Activated CD4-positive, alpha-beta T cell treated with anti-CD3 and anti-CD28 coated beads, Interleukin-2, amount 10 ng/mL, durations not matched to agents 24 days and 14 days (primary cell): Measurements from ENCODE around the gene LRRC7. TPM values are rescaled to one million over a fixed set of nuclear protein-coding genes. Genes with fewer than 3 reads are reported as not detected.

Experiments
- DNase-seq: peaks from one replicate; pipeline ENCODE4 v3.0.0; 2022
- H3K27ac Mint-ChIP-seq: one replicate; pipeline ENCODE4 v1.8.0; 2022; ENCODE audit warnings: mild to moderate bottlenecking, mixed read lengths
- H3K27me3 Mint-ChIP-seq: one replicate; pipeline ENCODE4 v1.8.0; 2022; ENCODE audit warnings: mixed read lengths
- H3K36me3 Mint-ChIP-seq: one replicate; pipeline ENCODE4 v1.8.0; 2022; ENCODE audit warnings: low read depth, mild to moderate bottlenecking, mixed read lengths
- H3K4me1 Mint-ChIP-seq: one replicate; pipeline ENCODE4 v1.8.0; 2021; ENCODE audit warnings: mixed read lengths
- H3K4me3 Mint-ChIP-seq: one replicate; pipeline ENCODE4 v1.8.0; 2022; ENCODE audit warnings: mild to moderate bottlenecking, moderate library complexity, mixed read lengths
- H3K9me3 Mint-ChIP-seq: one replicate; pipeline ENCODE4 v1.8.0; 2021; ENCODE audit warnings: mixed read lengths
- intact Hi-C: fragments of 100-400 bp; cut with micrococcal nuclease; formaldehyde crosslinking; loops from one replicate; pipeline ENCODE4 v1.15.1; 2023
- total RNA-seq: library from RNA; stranded (reverse); gene quantifications from 2 replicates; pipeline ENCODE4 v1.2.3, GENCODE V29; 2022

The LRRC7 gene
- total RNA-seq, 1 donor from 2014 or later = 0.07 TPM

DNA sequence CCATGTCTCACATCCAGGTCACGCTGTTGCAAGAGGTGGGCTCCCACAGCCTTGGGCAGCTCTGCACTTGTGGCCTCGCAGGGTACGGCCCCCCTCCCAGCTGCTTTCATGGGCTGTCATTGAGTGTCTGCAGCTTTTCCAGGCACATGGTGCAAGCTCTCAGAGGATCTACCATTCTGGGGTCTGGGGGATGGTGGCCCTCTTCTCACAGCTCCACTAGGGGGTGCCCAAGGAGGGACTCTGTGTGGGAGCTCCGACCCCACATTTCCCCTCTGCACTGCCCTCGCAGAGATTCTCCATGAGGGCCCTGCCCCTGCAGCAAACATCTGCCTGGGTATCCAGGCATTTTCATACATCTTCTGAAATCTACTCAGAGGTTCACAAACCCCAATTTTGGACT is 219.4 kb downstream of the LRRC7 start:
- DNase-seq = no peak
- Mint-ChIP-seq H3K9me3 (no peaks in the 10 kb centered on the region), H3K4me3 (no peak overlapping the region), H3K4me1 (no peaks in the 10 kb centered on the region), H3K36me3 (no peaks in the 10 kb centered on the region), H3K27me3 (no peaks in the 10 kb centered on the region), H3K27ac (no peak overlapping the region)
- intact Hi-C loops = no loop called here

DNA sequence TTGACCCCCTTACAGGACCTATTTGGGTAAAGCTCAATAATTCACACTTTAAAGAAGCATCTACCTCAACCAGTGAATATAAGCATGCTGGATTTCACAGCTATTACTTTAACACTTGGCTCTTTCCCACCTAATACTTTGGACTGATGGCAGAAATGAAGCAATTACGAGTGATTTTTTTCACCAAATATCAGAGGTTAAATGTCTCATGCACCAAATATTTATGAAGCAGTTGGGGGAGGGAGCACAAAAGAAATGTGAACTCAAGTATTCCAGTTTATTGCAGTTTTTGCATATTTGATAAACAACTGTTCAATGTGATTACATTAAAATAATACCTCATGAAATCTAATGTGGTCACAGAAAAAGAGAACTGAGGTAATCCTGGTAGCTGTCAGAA is 223.6 kb downstream of the LRRC7 start:
- no peak overlapping the region for H3K4me3 Mint-ChIP-seq
- H3K27me3 Mint-ChIP-seq = no peaks in the 10 kb centered on the region
- intact Hi-C loops = no loop called here
- no peak for DNase-seq
- H3K4me1 Mint-ChIP-seq = no peaks in the 10 kb centered on the region
- no peaks in the 10 kb centered on the region for H3K36me3 Mint-ChIP-seq
- H3K27ac Mint-ChIP-seq = no peak overlapping the region
- no peaks in the 10 kb centered on the region for H3K9me3 Mint-ChIP-seq

DNA sequence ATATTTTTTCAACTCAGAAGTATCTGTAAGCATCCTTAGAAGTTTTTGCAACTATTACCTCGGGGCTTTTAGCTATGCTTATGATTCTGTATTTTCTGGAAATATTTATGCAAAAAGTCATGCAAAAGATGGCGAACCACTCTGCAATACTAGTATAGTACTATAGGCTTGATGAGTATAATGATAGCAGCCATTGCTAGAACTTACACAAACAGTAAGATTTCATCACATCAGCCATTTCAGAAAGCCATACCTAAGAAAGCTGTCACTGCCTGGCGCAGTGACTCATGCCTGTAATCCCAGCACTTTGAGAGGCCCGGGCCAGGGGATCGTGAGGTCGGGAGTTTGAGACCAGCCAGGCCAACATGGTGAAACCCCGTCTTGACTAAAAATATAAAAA is 227.1 kb downstream of the LRRC7 start:
- Mint-ChIP-seq H3K36me3 (no peaks in the 10 kb centered on the region), H3K4me3 (no peak overlapping the region), H3K27ac (no peak overlapping the region), H3K27me3 (no peaks in the 10 kb centered on the region), H3K9me3 (peaks cover 4% of the 10 kb centered on the region), H3K4me1 (no peaks in the 10 kb centered on the region)
- intact Hi-C loops = no loop called here
- no peak for DNase-seq

DNA sequence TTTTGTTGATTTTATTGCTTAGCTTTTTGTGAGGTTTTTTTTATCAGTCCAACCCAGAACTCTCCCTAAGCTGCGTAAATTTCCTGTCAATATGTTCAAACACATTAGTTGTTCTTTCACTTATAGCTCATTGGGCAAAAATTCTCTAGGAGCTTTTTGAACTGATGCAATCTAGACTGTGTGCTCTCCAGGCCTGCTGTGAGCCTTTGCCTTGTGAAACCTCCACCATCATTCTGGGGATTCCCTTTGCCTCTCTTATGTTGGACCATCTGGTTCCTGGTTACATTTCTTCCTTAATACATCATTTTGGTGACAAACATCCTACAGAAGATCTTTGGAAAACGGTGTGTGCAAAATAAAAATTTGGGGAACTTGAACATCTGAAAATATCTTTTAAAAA is 247.2 kb downstream of the LRRC7 start:
- peaks cover 3% of the 10 kb centered on the region for H3K9me3 Mint-ChIP-seq
- H3K4me1 Mint-ChIP-seq = no peaks in the 10 kb centered on the region
- no peak for DNase-seq
- intact Hi-C loops = no loop called here
- H3K27ac Mint-ChIP-seq = no peak overlapping the region
- no peaks in the 10 kb centered on the region for H3K36me3 Mint-ChIP-seq
- no peak overlapping the region for H3K4me3 Mint-ChIP-seq
- no peaks in the 10 kb centered on the region for H3K27me3 Mint-ChIP-seq

DNA sequence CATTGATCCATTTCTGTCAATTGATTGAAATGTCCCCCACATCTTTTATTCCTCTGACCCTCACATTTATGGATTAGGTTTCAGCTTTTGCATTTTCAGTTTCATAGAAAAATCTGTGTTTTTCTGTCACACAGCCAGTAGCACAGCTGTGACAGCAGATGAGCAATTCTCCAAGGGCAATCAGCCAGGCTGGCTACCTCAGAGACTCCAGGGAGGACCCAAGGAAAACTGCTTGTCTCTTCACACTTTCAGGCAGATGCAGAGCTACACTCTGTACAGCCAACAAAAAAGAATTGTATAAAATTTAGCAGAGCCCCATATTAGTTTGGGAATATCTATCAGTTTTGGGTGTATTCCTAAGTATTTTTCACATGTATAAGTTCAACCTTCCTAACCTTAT is 257.2 kb downstream of the LRRC7 start:
- no peak for DNase-seq
- no peak overlapping the region for H3K27ac Mint-ChIP-seq
- no peaks in the 10 kb centered on the region for H3K9me3 Mint-ChIP-seq
- H3K27me3 Mint-ChIP-seq = no peaks in the 10 kb centered on the region
- intact Hi-C loops = no loop called here
- H3K4me3 Mint-ChIP-seq = no peak overlapping the region
- H3K4me1 Mint-ChIP-seq = no peaks in the 10 kb centered on the region
- no peaks in the 10 kb centered on the region for H3K36me3 Mint-ChIP-seq

DNA sequence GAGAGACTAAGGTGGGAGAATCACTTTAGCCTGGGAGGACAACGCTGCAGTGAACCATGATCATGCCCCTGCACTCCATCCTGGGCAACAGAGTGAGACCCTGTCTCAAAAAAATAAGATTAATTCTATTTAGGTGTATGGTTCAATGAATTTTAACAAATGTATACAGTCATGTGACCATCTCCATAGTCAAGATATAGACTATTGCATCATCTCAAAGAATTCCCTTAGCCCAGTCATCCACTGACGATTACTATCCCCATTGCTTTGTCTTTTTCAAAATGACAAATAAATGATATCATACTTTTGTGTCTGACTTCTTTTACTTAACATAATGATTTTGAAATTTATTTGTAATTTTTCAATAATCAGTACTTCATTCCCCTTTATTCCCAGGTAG is 260.0 kb downstream of the LRRC7 start:
- intact Hi-C loops = no loop called here
- Mint-ChIP-seq H3K4me1 (no peaks in the 10 kb centered on the region), H3K27me3 (no peaks in the 10 kb centered on the region), H3K4me3 (no peak overlapping the region), H3K36me3 (no peaks in the 10 kb centered on the region), H3K27ac (no peak overlapping the region), H3K9me3 (no peaks in the 10 kb centered on the region)
- DNase-seq = no peak

DNA sequence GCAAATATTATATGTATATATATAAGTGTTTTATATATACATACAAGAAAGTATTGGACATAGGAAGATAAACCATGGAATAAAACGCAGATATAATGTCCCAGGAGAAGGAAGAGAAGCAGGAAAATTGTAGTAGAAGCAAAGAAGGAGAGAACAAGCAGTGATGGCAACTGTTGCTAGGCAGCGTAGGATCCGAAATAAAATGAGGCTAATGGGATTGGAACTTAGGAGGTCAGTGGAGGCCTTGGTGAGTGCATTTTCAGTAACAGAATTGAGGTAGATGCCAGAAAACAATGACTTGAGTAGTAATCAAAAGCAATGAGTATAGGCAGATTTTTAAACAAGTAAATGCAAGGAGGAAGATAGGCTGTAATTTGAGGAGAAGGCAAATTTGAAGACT is 265.8 kb downstream of the LRRC7 start:
- Mint-ChIP-seq H3K36me3 (no peaks in the 10 kb centered on the region), H3K9me3 (no peaks in the 10 kb centered on the region), H3K27me3 (no peaks in the 10 kb centered on the region), H3K4me1 (no peaks in the 10 kb centered on the region), H3K27ac (no peak overlapping the region), H3K4me3 (no peak overlapping the region)
- no peak for DNase-seq
- intact Hi-C loops = no loop called here

DNA sequence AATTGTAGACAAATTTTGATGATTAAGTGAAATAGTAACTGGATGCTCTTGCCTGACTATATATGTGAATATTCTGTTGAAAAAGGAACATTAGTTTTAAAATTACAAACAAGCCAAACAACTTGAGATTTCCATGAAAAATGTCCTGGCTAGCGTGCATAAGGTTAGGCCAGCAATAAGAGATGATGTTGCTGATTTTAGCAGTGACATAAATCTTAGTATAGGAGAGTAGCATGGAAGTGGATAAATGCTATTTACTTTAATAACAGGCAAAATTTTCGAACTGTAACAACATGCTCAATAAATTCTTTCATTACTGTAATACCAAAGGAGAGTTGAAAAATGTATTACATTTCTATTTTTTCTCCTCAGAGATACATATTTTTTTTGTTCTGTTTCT is 266.6 kb downstream of the LRRC7 start:
- H3K36me3 Mint-ChIP-seq = no peaks in the 10 kb centered on the region
- H3K4me3 Mint-ChIP-seq = no peak overlapping the region
- no peaks in the 10 kb centered on the region for H3K9me3 Mint-ChIP-seq
- no peaks in the 10 kb centered on the region for H3K4me1 Mint-ChIP-seq
- no peak for DNase-seq
- no peak overlapping the region for H3K27ac Mint-ChIP-seq
- intact Hi-C loops = no loop called here
- no peaks in the 10 kb centered on the region for H3K27me3 Mint-ChIP-seq

DNA sequence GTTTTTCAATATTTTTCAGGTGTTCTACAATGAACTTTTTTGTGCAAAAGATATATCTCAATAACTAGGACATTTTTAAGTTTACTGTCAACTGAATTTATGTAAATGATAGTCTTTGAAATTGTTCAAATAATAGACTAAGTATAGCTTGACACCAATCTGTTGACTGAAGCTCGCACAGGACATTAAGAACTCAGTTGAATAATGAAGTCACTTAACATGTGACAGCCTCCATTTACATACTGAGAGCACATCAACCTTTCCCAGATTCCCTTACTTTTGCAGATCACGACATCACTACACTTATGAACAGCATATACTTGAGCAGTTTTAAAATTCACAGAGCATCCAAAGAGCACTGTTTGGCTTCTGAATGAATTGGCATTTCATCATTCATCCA is 268.2 kb downstream of the LRRC7 start:
- intact Hi-C loops = no loop called here
- H3K27ac Mint-ChIP-seq = no peak overlapping the region

DNA sequence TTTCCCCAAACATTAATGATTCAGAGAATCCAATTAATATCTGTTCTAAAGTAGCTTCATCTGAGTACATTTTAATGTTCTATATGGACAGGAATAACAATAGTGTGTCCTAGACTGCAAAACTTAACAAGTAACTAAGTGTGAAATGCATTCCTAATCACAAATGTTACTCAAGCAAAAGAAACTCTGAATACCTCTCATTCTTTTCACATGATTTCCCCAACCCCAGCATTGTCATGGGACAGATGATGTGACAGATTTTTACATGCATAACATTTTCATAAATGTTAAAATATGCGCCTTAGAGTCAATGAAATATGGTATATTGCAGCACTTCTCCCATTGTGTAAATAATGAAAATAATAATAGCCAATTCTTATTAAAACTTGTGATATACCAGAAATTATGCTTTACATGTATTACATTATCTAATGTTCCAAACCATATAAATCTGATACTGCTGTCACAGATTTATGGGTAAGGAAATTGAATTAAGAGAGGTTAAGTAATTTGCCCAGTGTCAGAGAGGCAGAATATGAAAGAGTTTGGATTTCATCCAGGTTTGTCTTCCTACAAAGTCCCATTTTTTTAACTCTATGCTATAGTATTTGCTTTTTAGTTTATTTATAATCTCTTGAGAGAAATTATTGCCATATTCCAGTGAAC is 269.4 kb downstream of the LRRC7 start:
- intact Hi-C loops = no loop called here
- no peaks in the 10 kb centered on the region for H3K36me3 Mint-ChIP-seq
- DNase-seq = no peak
- H3K4me1 Mint-ChIP-seq = no peaks in the 10 kb centered on the region
- H3K27ac Mint-ChIP-seq = no peak overlapping the region
- no peak overlapping the region for H3K4me3 Mint-ChIP-seq
- no peaks in the 10 kb centered on the region for H3K9me3 Mint-ChIP-seq
- H3K27me3 Mint-ChIP-seq = no peaks in the 10 kb centered on the region

More for the DNA sequence above, 268.2 kb downstream of the LRRC7 start:
- no peak overlapping the region for H3K4me3 Mint-ChIP-seq
- no peaks in the 10 kb centered on the region for H3K9me3 Mint-ChIP-seq
- no peaks in the 10 kb centered on the region for H3K27me3 Mint-ChIP-seq
- no peak for DNase-seq
- no peaks in the 10 kb centered on the region for H3K4me1 Mint-ChIP-seq
- no peaks in the 10 kb centered on the region for H3K36me3 Mint-ChIP-seq

DNA sequence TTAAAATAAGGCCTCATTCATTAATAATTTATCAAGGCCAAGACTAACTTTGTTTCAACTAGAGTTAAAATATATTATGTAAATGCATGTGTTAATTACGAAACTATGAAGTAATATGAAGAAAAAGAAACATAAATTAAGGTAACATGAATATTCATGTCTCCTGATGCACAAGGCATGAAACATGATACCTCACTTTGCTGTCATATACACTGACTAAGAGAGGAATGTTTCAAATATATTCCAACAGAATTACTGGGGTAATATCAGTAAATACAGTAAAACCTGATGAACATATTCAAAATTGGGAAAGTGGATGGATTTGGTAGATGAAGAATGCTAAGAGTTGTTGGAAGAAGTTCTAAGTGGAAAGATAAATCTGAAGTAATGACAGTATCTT is 274.6 kb downstream of the LRRC7 start:
- H3K36me3 Mint-ChIP-seq = no peaks in the 10 kb centered on the region
- H3K9me3 Mint-ChIP-seq = no peaks in the 10 kb centered on the region
- H3K27me3 Mint-ChIP-seq = no peaks in the 10 kb centered on the region
- no peaks in the 10 kb centered on the region for H3K4me1 Mint-ChIP-seq
- H3K4me3 Mint-ChIP-seq = no peak overlapping the region
- no peak overlapping the region for H3K27ac Mint-ChIP-seq
- no peak for DNase-seq
- intact Hi-C loops = no loop called here

DNA sequence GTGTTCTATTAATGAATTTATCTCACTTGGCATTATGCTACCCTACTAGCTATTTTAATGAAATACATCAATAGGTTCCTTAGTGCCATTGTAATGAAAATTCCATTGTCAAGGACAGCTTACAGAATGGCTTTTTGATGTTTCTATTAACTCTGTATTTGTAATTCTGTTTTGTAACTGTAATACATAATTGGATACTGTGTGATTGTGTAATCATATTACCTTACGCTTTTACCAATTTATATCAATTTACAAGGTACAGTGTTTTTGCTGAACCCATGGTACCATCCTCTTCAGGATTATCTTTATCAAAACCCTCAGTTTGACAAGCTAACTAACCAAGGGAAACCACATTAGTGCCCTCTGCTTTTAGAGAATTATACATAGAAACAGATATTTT is 277.9 kb downstream of the LRRC7 start:
- Mint-ChIP-seq H3K4me3 (no peak overlapping the region), H3K27ac (no peak overlapping the region), H3K27me3 (no peaks in the 10 kb centered on the region), H3K4me1 (no peaks in the 10 kb centered on the region), H3K36me3 (no peaks in the 10 kb centered on the region), H3K9me3 (no peaks in the 10 kb centered on the region)
- no peak for DNase-seq
- intact Hi-C loops = no loop called here

DNA sequence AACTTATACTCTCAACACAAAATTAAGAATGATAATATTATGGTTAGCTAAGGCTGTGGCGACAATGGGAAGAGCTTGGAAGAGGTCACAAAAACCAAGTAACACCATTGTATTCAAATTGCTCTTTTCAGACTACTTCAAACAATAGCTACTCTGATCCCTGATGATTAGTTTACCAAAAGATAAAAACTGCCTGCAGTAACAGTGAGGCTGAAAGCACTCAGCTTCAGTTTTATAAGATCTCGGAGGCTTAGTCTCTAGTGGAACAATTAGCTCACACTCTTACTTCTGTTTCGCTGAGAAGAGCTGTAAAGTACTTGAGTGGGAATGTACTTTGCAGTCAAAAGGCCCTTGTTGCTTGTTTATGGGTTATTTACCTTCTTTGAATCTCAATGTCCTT is 278.5 kb downstream of the LRRC7 start:
- no peaks in the 10 kb centered on the region for H3K9me3 Mint-ChIP-seq
- no peaks in the 10 kb centered on the region for H3K27me3 Mint-ChIP-seq
- no peak for DNase-seq
- H3K36me3 Mint-ChIP-seq = no peaks in the 10 kb centered on the region
- H3K27ac Mint-ChIP-seq = no peak overlapping the region
- H3K4me1 Mint-ChIP-seq = no peaks in the 10 kb centered on the region
- no peak overlapping the region for H3K4me3 Mint-ChIP-seq
- intact Hi-C loops = no loop called here

DNA sequence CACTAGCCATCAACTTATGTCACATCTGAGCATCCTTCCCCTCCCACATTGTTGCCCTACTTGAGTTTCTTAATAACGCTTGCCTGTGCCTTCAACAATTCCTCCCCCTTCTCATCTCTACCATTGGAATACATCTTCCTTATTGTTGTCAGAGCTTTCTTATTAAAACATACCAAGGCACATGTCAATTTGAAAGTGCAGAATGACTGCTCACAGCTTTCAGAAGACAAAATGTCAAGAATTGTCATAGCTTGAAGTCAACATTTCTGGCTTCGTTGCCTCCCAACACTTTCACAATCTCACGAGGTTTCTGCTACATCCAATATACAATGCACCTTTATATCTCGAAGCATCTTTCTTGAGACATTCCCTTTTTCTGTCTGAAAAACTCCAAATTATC is 279.9 kb downstream of the LRRC7 start:
- intact Hi-C loops = no loop called here
- Mint-ChIP-seq H3K27ac (no peak overlapping the region), H3K4me3 (no peak overlapping the region), H3K9me3 (no peaks in the 10 kb centered on the region), H3K27me3 (no peaks in the 10 kb centered on the region), H3K36me3 (no peaks in the 10 kb centered on the region), H3K4me1 (no peaks in the 10 kb centered on the region)
- no peak for DNase-seq

DNA sequence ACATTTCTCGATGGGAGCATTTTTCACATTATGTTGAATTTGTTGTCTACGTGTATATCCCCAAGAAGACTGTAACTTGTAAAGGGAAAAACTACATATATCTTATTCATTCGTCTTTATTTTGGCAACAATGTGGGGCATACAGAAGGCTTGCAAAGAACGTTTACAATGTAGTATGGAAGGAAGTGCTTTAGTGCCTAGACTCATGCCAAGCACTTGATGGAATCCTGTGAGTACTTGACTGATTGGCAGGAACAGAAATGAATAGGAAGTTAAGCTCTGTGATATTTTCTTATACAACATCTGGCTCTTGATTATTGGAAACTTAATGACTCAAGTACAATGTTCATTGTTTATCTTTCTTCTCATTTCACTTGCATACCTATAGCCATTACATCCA is 284.4 kb downstream of the LRRC7 start:
- intact Hi-C loops = no loop called here
- Mint-ChIP-seq H3K9me3 (no peaks in the 10 kb centered on the region), H3K27ac (no peak overlapping the region), H3K4me3 (no peak overlapping the region), H3K4me1 (no peaks in the 10 kb centered on the region), H3K27me3 (no peaks in the 10 kb centered on the region), H3K36me3 (no peaks in the 10 kb centered on the region)
- DNase-seq = no peak
